ENCODE results near the gene CERS6. TPM values are rescaled to one million over a fixed set of nuclear protein-coding genes. Genes with fewer than 3 reads are reported as not detected.

CERS6 gene
- total RNA-seq, 2 donors from 2014 or later, result 13.7 to 15.8 TPM

DNA sequence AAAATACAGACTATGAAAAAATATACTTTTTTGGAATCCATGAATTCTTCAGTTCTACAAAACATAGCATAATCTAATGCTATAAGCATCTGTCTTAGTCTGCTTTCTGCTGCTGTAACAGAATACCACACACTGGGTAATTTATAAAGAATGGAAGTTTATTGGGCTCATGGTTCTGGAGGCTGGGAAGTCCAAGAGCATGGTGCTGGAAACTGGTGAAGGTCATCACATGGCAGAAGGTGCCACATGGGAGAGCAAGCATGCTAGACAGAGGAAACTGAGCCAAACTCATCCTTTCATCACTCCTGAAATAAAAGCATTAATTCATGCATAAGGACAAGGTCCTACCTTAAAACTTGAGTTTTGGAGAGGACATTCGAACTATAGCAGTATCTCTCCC, 319.8 kb downstream of the CERS6 start:
- no peak for DNase-seq (ENCODE audit: low spot score)
- Histone ChIP-seq H3K4me1 (ENCODE audit: control insufficient read depth in 1 of 2, low read depth in 2 of 2) (no peaks in the 10 kb centered on the region), H3K36me3 (no peaks in the 10 kb centered on the region), H3K9me3 (peaks cover 4% of the 10 kb centered on the region), H3K4me3 (no peak overlapping the region), H3K27ac (no peak overlapping the region), H3K27me3 (replicated peaks; ENCODE audit: insufficient read depth) (no peaks in the 10 kb centered on the region)
- TF ChIP-seq, protein P1, sequence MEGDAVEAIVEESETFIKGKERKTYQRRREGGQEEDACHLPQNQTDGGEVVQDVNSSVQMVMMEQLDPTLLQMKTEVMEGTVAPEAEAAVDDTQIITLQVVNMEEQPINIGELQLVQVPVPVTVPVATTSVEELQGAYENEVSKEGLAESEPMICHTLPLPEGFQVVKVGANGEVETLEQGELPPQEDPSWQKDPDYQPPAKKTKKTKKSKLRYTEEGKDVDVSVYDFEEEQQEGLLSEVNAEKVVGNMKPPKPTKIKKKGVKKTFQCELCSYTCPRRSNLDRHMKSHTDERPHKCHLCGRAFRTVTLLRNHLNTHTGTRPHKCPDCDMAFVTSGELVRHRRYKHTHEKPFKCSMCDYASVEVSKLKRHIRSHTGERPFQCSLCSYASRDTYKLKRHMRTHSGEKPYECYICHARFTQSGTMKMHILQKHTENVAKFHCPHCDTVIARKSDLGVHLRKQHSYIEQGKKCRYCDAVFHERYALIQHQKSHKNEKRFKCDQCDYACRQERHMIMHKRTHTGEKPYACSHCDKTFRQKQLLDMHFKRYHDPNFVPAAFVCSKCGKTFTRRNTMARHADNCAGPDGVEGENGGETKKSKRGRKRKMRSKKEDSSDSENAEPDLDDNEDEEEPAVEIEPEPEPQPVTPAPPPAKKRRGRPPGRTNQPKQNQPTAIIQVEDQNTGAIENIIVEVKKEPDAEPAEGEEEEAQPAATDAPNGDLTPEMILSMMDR (IDR thresholded peaks at IDR 0.05), result no peak
- ATAC-seq (ENCODE audit: insufficient number of reproducible peaks, low FRiP score, low read depth), result no peak

DNA sequence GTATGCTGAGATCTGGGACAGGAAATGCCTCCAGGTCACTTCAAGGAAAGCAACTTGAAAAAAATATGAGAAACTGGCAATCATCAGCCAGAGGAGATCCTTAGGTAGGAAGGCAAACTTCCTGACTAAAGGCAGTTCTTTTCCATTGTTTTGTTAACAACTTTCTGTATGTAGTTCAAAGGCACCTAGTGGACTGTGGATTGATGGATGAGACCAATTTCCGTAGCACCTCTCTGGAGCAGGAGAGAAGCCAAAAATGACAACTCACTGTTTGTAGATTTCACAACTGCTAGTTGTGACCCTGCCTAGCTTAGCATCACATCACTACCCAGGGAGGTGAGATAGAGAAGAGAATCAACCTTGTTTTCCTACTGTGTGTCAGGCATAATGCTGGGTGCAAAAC, 324.6 kb downstream of the CERS6 start:
- Histone ChIP-seq H3K4me3 (no peak overlapping the region), H3K27ac (no peak overlapping the region), H3K9me3 (peaks cover 4% of the 10 kb centered on the region), H3K36me3 (no peaks in the 10 kb centered on the region), H3K27me3 (replicated peaks; ENCODE audit: insufficient read depth) (no peaks in the 10 kb centered on the region), H3K4me1 (ENCODE audit: control insufficient read depth in 1 of 2, low read depth in 2 of 2) (no peaks in the 10 kb centered on the region)
- no peak for DNase-seq (ENCODE audit: low spot score)
- TF ChIP-seq, protein P1 (IDR thresholded peaks at IDR 0.05), result no peak
- ATAC-seq (ENCODE audit: insufficient number of reproducible peaks, low FRiP score, low read depth), result no peak

DNA sequence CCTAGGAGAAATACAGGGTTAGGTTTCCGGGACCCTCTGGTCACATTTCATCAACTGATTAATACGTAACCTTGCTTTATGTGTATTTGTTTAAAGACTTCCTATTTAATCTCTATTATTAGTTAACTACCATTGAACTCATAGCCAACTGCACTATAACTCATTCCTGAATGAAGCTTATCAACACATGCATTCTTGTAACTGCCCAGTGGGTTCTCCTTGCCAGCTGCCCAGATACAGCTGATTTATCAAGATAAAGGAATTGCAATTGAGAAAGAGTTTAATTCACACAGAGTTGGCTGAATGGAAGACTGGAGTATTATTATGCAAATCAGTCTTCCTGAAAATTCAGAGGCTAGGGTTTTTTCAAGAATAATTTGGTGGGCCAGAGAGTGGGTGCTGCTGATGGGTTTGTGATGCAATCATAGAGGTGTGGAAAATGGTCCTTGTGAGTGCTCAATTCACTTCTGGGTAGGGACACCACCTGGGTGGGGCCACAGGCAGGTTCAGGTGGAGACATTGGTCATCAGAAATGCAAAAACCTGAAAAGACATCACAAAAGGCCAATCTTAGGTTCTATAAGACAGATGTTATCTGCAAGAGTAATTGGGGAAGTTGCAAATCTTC, 325.2 kb downstream of the CERS6 start:
- H3K9me3 ChIP-seq, result no peaks in the 10 kb centered on the region
- no peaks in the 10 kb centered on the region for H3K27me3 ChIP-seq (replicated peaks; ENCODE audit: insufficient read depth)
- no peak overlapping the region for H3K27ac ChIP-seq
- TF ChIP-seq, protein P1 (IDR thresholded peaks at IDR 0.05), result no peak
- H3K36me3 ChIP-seq, result no peaks in the 10 kb centered on the region
- H3K4me1 ChIP-seq (ENCODE audit: control insufficient read depth in 1 of 2, low read depth in 2 of 2), result no peaks in the 10 kb centered on the region
- no peak overlapping the region for H3K4me3 ChIP-seq
- DNase-seq (ENCODE audit: low spot score) (no peak), ATAC-seq (ENCODE audit: insufficient number of reproducible peaks, low FRiP score, low read depth) (no peak)

DNA sequence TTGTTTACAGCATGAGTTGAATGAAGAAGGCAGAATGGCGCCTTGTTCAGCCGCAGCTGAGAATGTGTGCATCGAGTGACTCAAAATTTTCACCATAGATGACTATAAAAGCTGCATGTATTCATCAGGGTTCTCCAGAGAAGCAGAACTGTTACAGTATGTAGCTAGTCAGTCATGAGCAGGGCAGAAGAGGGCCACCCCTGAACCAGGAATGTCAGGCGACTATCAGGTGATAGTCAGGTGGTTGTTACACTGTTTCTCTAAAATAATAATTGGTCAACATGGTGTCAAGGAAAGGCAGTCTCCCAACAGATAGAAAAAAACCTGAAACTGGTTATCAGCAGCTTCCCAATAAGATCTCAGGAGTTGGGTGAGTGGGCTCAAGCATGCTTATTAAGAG, 326.2 kb downstream of the CERS6 start:
- Histone ChIP-seq H3K4me3 (no peak overlapping the region), H3K27ac (no peak overlapping the region), H3K9me3 (no peaks in the 10 kb centered on the region), H3K27me3 (replicated peaks; ENCODE audit: insufficient read depth) (no peaks in the 10 kb centered on the region), H3K4me1 (ENCODE audit: control insufficient read depth in 1 of 2, low read depth in 2 of 2) (no peaks in the 10 kb centered on the region), H3K36me3 (no peaks in the 10 kb centered on the region)
- TF ChIP-seq, protein P1 (IDR thresholded peaks at IDR 0.05), result no peak
- DNase-seq (ENCODE audit: low spot score) (no peak), ATAC-seq (ENCODE audit: insufficient number of reproducible peaks, low FRiP score, low read depth) (no peak)

DNA sequence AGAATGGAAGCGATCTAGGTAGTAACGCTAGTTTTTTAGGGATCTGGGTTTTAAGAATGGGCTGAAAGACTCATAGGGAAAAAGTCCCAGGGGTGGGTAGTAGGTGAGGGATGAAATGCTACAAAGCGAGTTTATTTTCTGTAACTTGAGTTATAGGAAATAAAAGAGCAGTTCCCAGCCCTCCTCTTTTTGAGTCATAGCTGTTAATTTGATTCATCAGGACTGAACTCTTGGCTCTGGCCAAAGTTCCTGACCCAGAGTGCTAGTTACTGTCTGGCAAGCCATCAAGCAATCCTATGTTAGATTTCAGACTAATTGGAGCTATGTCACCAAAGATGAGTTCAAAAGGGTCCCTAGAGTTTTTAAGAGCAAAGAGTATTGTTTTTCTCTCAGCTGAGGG, 328.9 kb downstream of the CERS6 start:
- no peak overlapping the region for H3K4me3 ChIP-seq
- H3K9me3 ChIP-seq, result no peaks in the 10 kb centered on the region
- no peak for DNase-seq (ENCODE audit: low spot score)
- no peak for ATAC-seq (ENCODE audit: insufficient number of reproducible peaks, low FRiP score, low read depth)
- no peaks in the 10 kb centered on the region for H3K4me1 ChIP-seq (ENCODE audit: control insufficient read depth in 1 of 2, low read depth in 2 of 2)
- no peak overlapping the region for H3K27ac ChIP-seq
- no peaks in the 10 kb centered on the region for H3K36me3 ChIP-seq
- TF ChIP-seq, protein P1 (IDR thresholded peaks at IDR 0.05), result no peak
- H3K27me3 ChIP-seq (replicated peaks; ENCODE audit: insufficient read depth), result no peaks in the 10 kb centered on the region
